Measurements from ENCODE around the gene CLCC1.

The CLCC1 gene

GRCh38 chr1:108963052-108963686, at the start of gene CLCC1:
CLCC1 (minus strand) TSS chr1:108963484; CDS start chr1:108950437, 13,047 bp downstream.
- CTCF ChIA-PET, result interaction anchor here (0.5 kb wide), 1 partner anchor 21 kb away, joined by 3 read pairs; no protein-coding TSS in a partner anchor
- H3K4me1 ChIP-seq (ENCODE audit: control insufficient read depth, insufficient read depth, low read length), result no peaks in the 10 kb centered on the region
- H3K27ac ChIP-seq (ENCODE audit: extremely low read depth, low read depth, low read length), result peak within 1 kb of the TSS; percentile 74
- POLR2A ChIA-PET, result interaction anchor here (0.6 to 1.4 kb wide), 13 partner anchors 10 to 388 kb away, joined by 3 to 13 read pairs (median 4); partner anchors contain the start of genes PRPF38B and TMEM167B
- no peaks in the 10 kb centered on the region for H3K9me3 ChIP-seq (ENCODE audit: control insufficient read depth, insufficient read depth, low read depth, low read length)
- peak within 1 kb of the TSS; percentile 59 for H3K4me3 ChIP-seq (ENCODE audit: low read depth, low read length)
- H3K36me3 ChIP-seq (ENCODE audit: control insufficient read depth in 2 of 2, insufficient read depth in 1 of 2, low read length in 2 of 2), result peaks cover 3 to 18% of the 10 kb centered on the region in 2 experiments; a peak in 2 of 3 replicates
- TF ChIP-seq ZSCAN5A (tag by site-specific recombination; IDR thresholded peaks at IDR 0.05), result peak; percentile 72; the same call in 1 of the 2 replicates
- peak; percentile 39; the same call in 1 of the 2 replicates for TF ChIP-seq YY1 (tag by site-specific recombination; IDR thresholded peaks at IDR 0.05)
- peak; percentile 62; the same call in 1 of the 2 replicates for TF ChIP-seq KLF9 (tag by site-specific recombination; IDR thresholded peaks at IDR 0.05; ENCODE audit: low read depth)
- no peak for TF ChIP-seq RBAK (tag by site-specific recombination; IDR thresholded peaks at IDR 0.05)
- TF ChIP-seq WT1 (tag by site-specific recombination; IDR thresholded peaks at IDR 0.05), result 0 out of 2 replicates have a peak, but pooled peaks have one; percentile 14
- TF ChIP-seq ZEB2 (tag by site-specific recombination; IDR thresholded peaks at IDR 0.05), result peak; percentile 87
- TF ChIP-seq ZNF501 (tag by site-specific recombination; IDR thresholded peaks at IDR 0.05), result peak; percentile 89
- 0 out of 2 replicates have a peak, but pooled peaks have one; percentile 11 for TF ChIP-seq BCL6B (tag by site-specific recombination; IDR thresholded peaks at IDR 0.05)
- TF ChIP-seq ZNF394 (tag by site-specific recombination; IDR thresholded peaks at IDR 0.05; ENCODE audit: borderline replicate concordance), result 0 out of 2 replicates have a peak, but pooled peaks have one; percentile 29
- TF ChIP-seq ZNF2 (tag by site-specific recombination; IDR thresholded peaks at IDR 0.05), result peak; percentile 64; the same call in 1 of the 2 replicates
- no peak for TF ChIP-seq MZF1 (tag by site-specific recombination; IDR thresholded peaks at IDR 0.05; ENCODE audit: borderline replicate concordance)
- peak; percentile 98 for TF ChIP-seq ZBTB26 (tag by site-specific recombination; optimal IDR thresholded peaks at IDR 0.05)
- TF ChIP-seq SETDB1 (IDR thresholded peaks at IDR 0.05; ENCODE audit: insufficient read length, low read length), result peak; percentile 29
- TF ChIP-seq ZNF280C (tag by site-specific recombination; IDR thresholded peaks at IDR 0.05), result no peak
- no peak for TF ChIP-seq ZNF785 (tag by site-specific recombination; IDR thresholded peaks at IDR 0.05)
- 0 out of 2 replicates have a peak, but pooled peaks have one; percentile 43 for TF ChIP-seq ZNF639 (tag by site-specific recombination; IDR thresholded peaks at IDR 0.05)
- no peak for TF ChIP-seq ZNF654 (tag by site-specific recombination; IDR thresholded peaks at IDR 0.05; ENCODE audit: low read depth)
- 0 out of 2 replicates have a peak, but pooled peaks have one; percentile 15 for TF ChIP-seq ZNF843 (tag by site-specific recombination; IDR thresholded peaks at IDR 0.05)
- TF ChIP-seq ZNF629 (tag by site-specific recombination; IDR thresholded peaks at IDR 0.05), result peak; percentile 86
- 0 out of 2 replicates have a peak, but pooled peaks have one; percentile 42 for TF ChIP-seq ZNF76 (tag by site-specific recombination; IDR thresholded peaks at IDR 0.05; ENCODE audit: borderline replicate concordance, low read depth)
- no peak for TF ChIP-seq ZNF555 (tag by site-specific recombination; conservative IDR thresholded peaks at IDR 0.05)
- no peak for TF ChIP-seq ZBTB49 (tag by site-specific recombination; IDR thresholded peaks at IDR 0.05; ENCODE audit: low read depth)

All from HEK293 (cell line).